ENCODE results near the gene STRA6. TPM values are rescaled to one million over a fixed set of nuclear protein-coding genes. Genes with fewer than 3 reads are reported as not detected.

STRA6 gene
- total RNA-seq, 1 experiment from 2014 or later: 0.54 TPM

DNA sequence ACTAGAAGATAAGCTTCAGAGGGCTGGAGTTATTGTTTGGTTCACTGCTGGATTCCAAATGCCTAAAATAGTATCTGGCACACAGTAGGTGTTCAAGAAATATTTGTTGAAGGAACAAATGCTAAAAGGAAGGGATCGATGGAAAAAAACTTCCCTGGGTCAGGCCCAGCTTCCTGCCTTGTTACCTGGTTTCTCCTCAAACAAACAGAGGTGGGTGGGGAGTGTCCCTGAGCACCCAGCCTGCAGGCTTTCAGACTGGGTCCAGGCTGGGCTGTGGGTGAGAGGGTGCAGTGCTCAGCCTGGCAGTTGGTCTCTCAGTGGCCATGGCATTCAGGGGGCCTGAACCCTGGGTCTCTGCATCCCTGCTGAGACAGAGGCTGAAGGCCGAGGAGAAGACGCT, 14.4 kb upstream of the STRA6 start:
- no peak overlapping the region for H3K4me3 ChIP-seq (replicated peaks in 1 of 2; ENCODE audit: low read depth in 1 of 2, low read length in 2 of 2)
- H2AFZ ChIP-seq (ENCODE audit: low read depth, low read length, poor library complexity, severe bottlenecking): no peak overlapping the region
- no peaks in the 10 kb centered on the region for H3K36me3 ChIP-seq (ENCODE audit: control insufficient read depth in 1 of 2, insufficient read depth in 2 of 2, low read length in 2 of 2)
- ChIA-PET POLR2A (no interaction called here), RAD21 (ENCODE audit: low non-redundant PET in 1 of 2, low total read pairs in 2 of 2, uncharacterized antibody in 2 of 2, unreplicated experiment in 2 of 2) (no interaction called here), CTCF (no interaction called here)
- H3K9ac ChIP-seq (ENCODE audit: low read length): no peak overlapping the region
- no peaks in the 10 kb centered on the region for H4K20me1 ChIP-seq (ENCODE audit: insufficient read depth)
- H3K9me2 ChIP-seq (ENCODE audit: insufficient read depth): no peaks in the 10 kb centered on the region
- ATAC-seq: no peak
- BruUV-seq (replicated peaks): no TSS peak
- peaks cover 13% of the 10 kb centered on the region; the same call in 1 of the 2 replicates for H3K27me3 ChIP-seq (ENCODE audit: insufficient read depth, low read length)
- no peaks in the 10 kb centered on the region for H3K9me3 ChIP-seq (ENCODE audit: control insufficient read depth in 1 of 2, insufficient read depth in 1 of 2, low read depth in 1 of 2, low read length in 2 of 2)
- peaks cover 0 to 6% of the 10 kb centered on the region in 2 experiments; a peak in 2 of 4 replicates for H3K4me1 ChIP-seq (ENCODE audit: control insufficient read depth in 1 of 2, insufficient read depth in 2 of 2, low read length in 2 of 2)
- H3K79me2 ChIP-seq (ENCODE audit: insufficient read depth, low read length): no peaks in the 10 kb centered on the region
- intact Hi-C loops (cut with micrococcal nuclease): no loop called here
- H3K27ac ChIP-seq (ENCODE audit: low read depth, low read length): no peak overlapping the region
- TF ChIP-seq SP1 (IDR thresholded peaks at IDR 0.05; ENCODE audit: low read depth): no peak
- TF ChIP-seq ZNF274 (IDR thresholded peaks at IDR 0.05; ENCODE audit: low read depth, low read length): no peak
- TF ChIP-seq, protein P1, sequence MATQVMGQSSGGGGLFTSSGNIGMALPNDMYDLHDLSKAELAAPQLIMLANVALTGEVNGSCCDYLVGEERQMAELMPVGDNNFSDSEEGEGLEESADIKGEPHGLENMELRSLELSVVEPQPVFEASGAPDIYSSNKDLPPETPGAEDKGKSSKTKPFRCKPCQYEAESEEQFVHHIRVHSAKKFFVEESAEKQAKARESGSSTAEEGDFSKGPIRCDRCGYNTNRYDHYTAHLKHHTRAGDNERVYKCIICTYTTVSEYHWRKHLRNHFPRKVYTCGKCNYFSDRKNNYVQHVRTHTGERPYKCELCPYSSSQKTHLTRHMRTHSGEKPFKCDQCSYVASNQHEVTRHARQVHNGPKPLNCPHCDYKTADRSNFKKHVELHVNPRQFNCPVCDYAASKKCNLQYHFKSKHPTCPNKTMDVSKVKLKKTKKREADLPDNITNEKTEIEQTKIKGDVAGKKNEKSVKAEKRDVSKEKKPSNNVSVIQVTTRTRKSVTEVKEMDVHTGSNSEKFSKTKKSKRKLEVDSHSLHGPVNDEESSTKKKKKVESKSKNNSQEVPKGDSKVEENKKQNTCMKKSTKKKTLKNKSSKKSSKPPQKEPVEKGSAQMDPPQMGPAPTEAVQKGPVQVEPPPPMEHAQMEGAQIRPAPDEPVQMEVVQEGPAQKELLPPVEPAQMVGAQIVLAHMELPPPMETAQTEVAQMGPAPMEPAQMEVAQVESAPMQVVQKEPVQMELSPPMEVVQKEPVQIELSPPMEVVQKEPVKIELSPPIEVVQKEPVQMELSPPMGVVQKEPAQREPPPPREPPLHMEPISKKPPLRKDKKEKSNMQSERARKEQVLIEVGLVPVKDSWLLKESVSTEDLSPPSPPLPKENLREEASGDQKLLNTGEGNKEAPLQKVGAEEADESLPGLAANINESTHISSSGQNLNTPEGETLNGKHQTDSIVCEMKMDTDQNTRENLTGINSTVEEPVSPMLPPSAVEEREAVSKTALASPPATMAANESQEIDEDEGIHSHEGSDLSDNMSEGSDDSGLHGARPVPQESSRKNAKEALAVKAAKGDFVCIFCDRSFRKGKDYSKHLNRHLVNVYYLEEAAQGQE (IDR thresholded peaks at IDR 0.05; ENCODE audit: low read depth): no peak
- TF ChIP-seq MAX (IDR thresholded peaks at IDR 0.05): no peak
- TF ChIP-seq ELF1 (IDR thresholded peaks at IDR 0.05; ENCODE audit: borderline replicate concordance, low read depth): no peak
- no peak for TF ChIP-seq EZH2phosphoT487 (IDR thresholded peaks at IDR 0.05; ENCODE audit: borderline replicate concordance)
- TF ChIP-seq ZFX (IDR thresholded peaks at IDR 0.05): no peak
- TF ChIP-seq EGR1 (IDR thresholded peaks at IDR 0.05; ENCODE audit: low read depth): no peak
- TF ChIP-seq, protein P2, sequence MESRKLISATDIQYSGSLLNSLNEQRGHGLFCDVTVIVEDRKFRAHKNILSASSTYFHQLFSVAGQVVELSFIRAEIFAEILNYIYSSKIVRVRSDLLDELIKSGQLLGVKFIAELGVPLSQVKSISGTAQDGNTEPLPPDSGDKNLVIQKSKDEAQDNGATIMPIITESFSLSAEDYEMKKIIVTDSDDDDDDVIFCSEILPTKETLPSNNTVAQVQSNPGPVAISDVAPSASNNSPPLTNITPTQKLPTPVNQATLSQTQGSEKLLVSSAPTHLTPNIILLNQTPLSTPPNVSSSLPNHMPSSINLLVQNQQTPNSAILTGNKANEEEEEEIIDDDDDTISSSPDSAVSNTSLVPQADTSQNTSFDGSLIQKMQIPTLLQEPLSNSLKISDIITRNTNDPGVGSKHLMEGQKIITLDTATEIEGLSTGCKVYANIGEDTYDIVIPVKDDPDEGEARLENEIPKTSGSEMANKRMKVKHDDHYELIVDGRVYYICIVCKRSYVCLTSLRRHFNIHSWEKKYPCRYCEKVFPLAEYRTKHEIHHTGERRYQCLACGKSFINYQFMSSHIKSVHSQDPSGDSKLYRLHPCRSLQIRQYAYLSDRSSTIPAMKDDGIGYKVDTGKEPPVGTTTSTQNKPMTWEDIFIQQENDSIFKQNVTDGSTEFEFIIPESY (IDR thresholded peaks at IDR 0.05; ENCODE audit: extremely low read depth, insufficient replicate concordance, low read length): no peak
- no peak for TF ChIP-seq CTCF (IDR thresholded peaks at IDR 0.05 in 2 of 3, conservative IDR thresholded peaks at IDR 0.05 in 1 of 3; ENCODE audit: borderline replicate concordance in 1 of 3, insufficient read depth in 1 of 3, low read depth in 2 of 3, low read length in 2 of 3)
- no peak for TF ChIP-seq FOSL1 (IDR thresholded peaks at IDR 0.05; ENCODE audit: low read depth)
- TF ChIP-seq SIN3A (IDR thresholded peaks at IDR 0.05; ENCODE audit: low read depth): no peak
- no peak for TF ChIP-seq YY1 (IDR thresholded peaks at IDR 0.05; ENCODE audit: extremely low read depth, insufficient replicate concordance, low read depth, low read length)
- no peak for TF ChIP-seq POLR2AphosphoS5 (IDR thresholded peaks at IDR 0.05; ENCODE audit: low read depth, low read length)
- TF ChIP-seq CEBPB (IDR thresholded peaks at IDR 0.05; ENCODE audit: low read depth): no peak
- no peak for TF ChIP-seq JUND (IDR thresholded peaks at IDR 0.05)
- DNase-seq (ENCODE audit: low read depth, low spot score): no peak
- H3K4me2 ChIP-seq (ENCODE audit: low read length): no peak overlapping the region

Data from HCT116 (cell line).